GM18498 (cell line): Measurements from ENCODE around the gene CCDC157.
"Not testable (repeated sequence)": the region's sequence is repeated elsewhere in the genome, so short reads cannot be mapped to it uniquely, and the experiment has no call there.

Source experiments
- ATAC-seq: cut with Tn5 transposase; IDR thresholded peaks from one replicate; pipeline ENCODE4 v1.9.1; 2021; ENCODE audit warnings: mild to moderate bottlenecking, moderate library complexity; ENCODE audit not compliant: unreplicated experiment

CCDC157 gene

DNA sequence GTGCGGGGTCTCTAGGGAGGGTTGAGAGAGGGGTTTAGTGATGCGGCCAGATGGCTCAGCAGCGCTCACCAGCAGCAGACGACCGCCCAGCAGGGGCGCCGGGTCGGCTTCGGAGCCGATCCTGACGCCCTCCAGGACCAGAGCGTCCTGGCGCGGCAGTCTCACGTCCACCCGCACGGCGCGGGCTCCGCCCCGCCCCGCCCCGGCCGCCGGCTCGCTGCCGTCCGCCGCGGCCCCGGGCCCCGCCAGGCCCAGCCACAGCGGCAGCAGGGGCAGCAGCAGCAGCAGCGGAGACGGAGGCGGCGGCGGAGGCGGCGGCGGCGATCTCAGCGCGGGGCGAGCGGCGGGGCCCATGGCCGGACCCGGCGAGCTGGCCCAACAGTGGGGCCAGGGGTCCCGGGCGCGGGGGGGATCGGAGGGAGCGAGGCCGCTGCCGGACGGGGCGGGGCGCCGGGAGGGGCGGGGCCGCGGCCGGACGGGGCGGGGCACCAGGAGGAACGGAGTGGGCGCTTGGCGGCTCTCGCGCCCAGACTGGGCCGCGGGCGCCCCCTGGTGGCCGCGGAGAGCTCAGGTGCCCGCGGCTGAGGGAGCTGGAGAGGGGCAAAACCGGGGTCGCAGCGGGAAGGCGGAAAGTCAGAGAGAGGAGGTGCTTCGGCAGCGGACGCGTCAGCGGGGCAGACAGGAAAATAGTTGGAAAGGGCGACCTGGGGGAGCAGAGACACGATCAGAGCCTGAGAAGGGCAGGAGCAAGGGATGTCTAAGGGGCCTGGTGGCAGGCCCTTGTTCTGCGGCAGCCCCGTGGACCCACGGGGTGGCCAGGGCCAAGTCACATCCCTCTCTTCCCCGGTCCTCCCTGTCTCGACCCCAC, 30.4 kb downstream of the CCDC157 start, which contains the start of gene RNF215:
Gene RNF215, minus strand, starts transcription at position 452 of the 868 bp plus-strand sequence. Its CDS starts 98 bp downstream, at position 354.
- ATAC-seq, result peak; percentile 74

DNA sequence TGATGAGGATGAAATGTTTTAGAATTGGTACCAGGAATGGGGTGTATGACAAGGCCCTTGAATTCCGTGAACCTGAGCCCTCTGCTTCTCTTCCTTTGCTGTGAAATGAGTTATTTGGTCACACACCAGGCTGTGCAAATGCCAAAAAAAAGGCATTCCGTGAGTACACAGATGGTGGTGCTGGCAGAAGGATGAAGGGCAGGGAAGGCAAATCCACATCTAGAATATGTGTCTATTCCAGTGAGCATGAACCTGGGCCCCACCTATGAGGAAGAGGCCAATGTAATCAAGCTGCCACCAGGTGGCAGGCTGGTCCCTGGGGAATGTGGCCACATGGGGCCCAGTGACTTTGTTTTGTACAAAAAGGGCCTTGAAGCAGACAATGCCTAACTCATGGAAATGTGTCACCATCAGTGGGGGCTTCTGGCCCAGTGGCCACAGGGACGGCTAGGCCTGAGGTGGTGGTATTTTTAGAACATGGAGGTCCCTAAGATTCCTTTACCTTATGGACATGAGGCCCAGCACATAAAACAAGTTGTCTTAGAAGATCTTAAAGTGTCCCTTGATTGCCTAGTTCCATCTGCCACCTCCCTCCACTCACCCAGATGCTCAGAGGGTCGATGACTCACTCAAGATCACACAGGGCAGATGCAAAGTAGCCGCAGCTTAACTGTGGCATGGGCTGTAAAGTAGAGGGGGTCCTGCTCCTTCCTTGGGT, 34.3 kb downstream of the CCDC157 start:
- ATAC-seq, result no peak

DNA sequence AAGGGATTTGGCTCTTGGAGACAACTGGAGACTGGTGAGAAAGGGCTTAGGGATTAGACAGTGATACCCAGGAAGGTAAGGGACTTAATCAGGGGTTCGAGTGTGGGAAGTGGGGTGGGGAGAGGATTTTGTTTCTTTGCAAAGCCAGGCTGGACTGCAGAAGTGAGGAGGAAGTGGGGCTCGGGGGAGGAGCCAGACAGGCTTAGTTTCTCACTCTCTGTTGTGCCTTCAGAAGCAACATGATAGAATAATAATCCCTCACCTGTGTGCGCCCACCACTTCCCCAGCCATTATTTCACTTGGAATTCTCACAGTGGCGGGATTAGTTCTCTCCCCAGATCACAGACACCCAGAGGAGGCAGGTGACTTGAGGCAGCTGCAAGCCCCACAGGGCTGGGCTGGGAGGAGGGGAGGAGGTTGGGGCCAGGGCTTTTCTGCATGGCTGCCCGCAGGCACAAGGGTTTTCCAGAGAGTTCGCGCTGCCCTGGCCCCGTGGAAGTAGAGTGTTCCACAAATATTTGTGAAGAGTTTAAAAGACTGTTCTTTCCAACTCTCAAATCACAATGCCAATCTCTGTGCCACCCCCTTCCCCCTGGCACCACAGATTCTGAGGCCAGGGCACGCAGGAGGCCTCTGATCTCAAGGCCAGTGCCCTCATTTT, 36.0 kb downstream of the CCDC157 start:
- no peak for ATAC-seq

DNA sequence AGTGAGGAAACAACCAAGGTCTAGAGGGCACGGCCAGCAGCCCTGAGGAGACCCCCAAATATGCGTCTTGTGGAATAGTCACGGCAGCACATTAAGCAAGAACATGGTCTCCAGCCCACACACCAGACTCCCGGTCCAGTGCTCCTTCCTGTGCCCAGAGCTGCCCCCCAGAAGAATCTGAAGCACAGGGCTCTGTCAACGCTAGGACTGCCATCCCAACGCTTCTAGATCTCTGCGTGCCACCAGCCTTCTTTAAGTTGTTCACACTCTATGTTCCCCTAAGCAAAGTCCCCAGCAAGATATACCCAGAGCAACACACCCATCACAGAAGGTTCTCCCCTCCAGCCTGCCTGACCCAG, 36.5 kb downstream of the CCDC157 start:
- no peak for ATAC-seq

DNA sequence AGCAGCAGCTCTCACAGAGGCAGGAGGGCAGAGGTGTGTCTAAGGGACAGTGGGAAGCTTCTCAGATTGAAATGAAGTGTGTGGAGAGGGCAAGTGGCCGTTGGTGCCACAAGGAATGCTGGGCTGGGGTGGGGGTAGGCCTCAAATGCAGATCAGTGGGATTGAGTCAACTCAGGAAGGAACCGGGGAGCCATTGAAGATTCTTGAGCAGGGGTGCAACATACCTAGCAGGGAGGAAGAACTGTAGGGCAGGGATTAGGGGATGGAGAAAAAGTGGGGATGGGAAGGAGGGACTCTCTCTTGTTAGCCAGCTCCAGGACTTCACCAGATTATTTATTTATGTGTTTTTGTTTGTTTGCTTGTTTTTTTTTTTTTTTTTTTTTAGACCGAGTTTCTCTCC, 37.1 kb downstream of the CCDC157 start:
- no peak for ATAC-seq

DNA sequence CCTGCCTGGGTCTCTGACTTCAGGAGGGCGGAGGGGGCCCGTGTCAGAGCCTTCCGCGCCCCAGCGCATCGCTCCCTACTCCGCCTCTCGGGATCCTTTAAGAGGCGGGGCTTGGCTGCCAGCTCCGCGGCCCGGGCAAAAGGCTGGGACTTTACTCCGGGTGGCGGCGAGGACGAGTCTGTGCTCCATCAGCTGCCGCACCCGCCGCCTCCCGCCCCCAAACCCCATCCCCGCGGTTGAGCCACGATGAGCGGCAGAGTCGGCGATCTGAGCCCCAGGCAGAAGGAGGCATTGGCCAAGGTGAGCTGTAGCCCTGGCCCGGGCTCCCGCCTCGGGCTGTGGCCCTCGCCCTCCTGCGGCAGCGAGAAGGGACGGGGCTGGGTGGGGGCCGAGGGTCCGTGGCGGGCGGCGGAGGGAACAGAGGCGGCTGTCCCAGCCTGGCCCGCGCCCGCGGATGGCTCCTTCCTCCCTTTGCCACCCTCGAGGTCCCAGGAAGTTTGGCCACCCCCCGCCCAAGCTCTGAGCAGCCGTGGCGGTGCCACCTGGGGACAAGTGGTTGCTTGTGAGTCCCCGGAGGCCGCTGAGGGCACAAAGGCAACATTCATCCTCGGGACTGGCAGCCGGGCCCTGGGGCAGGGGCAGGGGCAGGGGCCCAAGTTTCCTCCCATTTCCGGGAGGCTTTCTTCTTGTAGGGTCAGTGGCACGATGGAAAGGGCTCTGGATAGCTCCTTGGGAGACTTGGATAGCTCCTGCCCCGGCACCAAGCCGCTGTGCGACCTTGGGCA, 40.3 kb downstream of the CCDC157 start, which contains the start of gene SEC14L2:
Gene SEC14L2, plus strand, starts transcription at position 148 of the 785 bp plus-strand sequence. Its CDS starts 99 bp downstream, at position 247.
- ATAC-seq, result no peak

DNA sequence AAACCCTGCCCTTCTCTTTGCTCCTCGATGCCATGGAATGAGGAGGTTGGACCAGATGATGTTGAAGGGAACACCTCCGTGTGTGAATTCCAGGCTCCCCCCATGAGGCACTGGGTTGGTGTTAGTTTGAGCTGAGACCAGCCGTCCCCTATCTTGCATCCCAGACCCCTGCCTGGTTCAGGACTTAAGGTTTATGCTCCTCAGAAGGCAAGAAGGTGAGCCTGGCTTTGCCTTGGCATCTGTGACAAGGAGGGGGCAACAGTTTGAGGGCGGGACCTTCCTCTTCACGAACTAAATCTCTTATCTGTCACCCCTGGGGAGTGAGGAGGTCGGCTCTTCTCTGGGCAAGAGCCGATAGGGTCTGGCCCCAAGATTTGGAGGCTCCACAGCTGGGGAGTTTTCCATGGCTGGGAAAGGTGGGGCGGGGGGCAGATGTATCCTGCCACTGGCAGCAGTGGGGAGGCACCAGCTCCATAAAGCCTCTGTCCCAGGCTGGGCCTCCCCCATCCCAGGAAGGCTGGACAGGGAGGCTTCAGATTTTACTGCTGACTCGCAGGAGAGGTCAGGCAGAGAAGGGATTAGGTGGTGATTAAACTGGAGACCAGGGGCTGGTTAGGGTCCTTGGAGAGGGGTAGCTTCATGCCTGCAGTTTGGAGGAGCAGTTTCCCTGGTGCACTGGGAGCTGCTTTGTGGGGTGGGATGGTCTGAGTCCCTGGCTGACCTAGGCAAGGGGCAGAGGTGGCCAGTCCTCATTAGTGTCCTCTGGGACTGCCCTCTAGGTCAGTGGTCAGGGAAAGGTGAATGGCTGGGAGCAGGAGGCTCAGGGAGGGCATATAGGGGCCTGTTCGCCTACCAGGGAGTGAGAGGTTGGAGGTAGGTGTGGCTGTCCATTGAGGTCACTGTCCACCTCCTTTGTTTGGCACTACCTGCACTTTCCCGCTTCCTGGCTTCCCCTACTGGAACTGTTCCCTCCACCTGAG, 41.1 kb downstream of the CCDC157 start:
- ATAC-seq, result no peak

DNA sequence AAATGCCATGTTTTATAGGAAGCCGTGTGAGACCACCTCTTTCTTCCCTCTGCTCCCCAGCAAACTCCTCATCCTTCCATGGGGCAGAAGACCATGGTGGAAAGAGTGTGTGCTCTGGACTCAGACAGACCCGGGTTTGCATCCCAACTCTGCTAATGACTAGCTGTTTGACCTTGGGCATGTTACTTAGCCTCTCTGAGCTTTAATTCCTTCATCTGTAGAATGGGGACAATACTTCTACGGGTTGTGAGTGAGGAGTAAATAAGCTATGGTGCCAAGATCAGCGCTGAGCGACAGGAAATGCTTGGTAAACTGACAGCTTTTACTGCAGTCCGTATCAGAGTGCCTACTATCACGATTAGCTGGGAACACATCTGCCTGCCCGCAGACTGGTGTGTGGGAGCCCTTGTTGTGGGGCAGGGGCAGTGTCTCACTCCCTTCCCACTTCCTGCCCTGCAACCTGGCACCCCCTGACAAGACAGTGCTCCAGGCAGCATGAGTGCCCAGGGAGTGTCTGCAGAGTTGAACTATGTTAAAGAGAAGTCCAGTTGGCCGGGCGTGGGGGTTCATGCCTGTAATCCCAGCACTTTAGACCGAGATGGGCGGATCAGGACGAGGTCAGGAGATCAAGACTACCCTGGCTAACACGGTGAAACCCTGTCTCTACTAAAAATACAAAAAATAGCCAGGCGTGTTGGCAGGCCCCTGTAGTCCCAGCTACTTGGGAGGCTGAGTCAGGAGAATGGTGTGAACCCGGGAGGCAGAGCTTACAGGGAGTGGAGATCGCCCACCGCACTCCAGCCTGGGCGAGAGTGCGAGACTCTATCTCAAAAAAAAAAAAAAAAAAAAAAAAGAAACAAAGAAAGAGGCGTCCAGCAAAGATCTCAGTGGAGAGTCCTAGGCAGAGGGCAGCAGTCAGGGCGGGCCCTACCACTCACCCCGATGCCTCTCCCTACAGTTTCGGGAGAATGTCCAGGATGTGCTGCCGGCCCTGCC, 42.2 kb downstream of the CCDC157 start:
- no peak for ATAC-seq

DNA sequence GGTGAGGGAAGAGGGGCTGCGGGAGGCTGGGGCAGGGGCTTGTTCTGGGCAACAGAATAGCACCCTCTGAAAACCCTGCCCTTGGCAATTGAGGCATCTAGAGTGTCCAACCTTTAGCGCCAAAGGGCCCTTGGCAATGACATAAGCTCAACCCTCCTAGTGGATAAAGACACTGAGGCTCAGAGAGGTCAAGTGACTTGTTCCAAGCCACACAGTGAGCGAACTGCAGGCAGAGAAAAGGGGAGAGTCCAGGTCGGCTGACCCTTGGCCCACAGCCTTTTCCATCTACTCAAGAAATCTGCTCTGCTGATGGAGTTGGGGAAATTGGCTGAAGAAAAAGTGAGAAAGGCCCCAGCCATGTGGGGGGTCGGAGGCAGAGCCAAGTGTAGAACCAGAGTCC, 42.9 kb downstream of the CCDC157 start:
- no peak for ATAC-seq

DNA sequence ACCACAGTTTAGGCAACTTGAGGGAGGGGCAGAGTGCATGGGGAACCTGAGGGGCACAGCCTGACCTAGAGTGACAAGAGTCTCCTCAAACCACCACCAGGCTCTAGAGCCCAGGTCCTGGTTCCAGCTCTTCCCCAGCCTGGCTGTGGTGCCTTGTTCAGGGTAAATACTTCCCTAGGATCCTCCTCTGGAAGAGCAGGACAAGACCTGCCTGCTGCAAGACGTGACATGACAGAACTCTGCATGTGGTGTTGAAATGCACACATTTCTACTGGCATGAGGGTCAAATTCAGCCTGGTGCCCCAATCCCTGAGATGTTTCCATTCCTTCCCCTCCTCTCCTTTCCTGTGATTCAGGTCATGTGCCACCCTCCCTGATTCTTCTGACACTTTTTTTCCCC, 43.4 kb downstream of the CCDC157 start:
- no peak for ATAC-seq

DNA sequence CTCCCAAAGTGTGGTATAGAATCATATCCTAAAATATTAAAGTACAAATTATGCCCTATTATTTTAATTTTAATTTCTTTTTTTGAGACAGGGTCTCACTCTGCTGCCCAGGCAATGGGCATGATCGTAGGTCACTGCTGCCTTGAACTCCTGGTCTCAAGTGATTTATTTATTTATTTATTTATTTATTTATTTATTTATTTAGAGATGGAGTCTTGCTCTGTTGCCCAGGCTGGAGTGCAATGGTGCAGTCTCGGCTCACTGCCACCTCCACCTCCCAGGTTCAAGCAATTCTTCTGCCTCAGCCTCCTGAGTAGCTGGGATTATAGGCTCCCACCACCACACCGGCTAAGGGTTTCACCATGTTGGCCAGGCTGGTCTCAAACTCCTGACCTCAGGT, 44.2 kb downstream of the CCDC157 start:
- ATAC-seq, result not testable (repeated sequence)

DNA sequence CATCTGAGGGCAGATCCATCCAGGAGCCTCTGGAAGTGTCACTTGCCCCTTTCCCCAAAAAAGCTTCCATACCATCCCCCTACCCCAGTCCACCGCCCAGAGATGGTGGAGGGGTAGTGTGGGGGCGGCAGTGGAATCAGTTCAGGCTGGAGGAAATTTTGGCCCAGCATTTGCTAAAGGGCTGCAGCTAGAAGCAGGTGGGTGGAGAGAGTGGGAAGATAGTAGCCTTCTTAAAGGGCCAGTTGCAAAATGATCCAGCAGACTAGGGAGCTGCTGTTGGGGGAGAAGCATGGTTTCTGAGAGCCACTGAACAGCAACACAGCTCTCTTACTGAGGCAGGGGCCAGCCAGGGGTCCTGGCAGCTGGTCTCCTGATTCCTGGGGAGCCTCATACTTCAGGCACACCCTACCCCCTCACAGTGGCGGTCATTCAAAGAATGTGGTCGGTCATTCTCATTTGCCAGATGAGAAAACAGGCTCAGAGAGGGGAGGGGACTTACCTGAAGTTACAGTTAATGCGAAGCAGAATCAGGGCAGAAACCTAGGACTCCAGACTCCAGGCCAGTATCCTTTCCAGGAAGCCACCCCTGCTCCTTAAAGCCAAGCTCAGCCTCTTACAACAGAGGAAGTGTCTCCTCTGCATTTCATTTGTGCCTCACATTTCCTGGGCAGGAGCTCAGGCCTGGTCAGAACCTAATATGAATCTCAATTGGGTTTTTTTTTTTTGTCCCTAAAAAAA, 45.4 kb downstream of the CCDC157 start:
- ATAC-seq, result no peak

DNA sequence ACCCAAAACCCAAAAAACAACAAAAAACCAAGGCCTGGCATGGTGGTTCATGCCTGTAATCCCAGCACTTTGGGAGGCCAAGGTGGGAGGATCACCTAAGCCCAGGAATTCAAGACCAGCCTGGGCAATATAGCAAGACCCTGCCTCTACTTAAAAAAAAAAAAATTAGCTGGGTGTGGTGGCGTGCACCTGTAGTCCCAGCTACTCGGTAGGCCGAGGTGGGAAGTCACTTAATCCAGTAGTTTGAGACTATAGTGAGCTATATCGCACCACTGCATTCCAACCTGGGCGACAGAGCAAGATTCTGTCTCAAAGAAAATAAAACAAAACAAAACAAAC, 45.9 kb downstream of the CCDC157 start:
- not testable (repeated sequence) for ATAC-seq

DNA sequence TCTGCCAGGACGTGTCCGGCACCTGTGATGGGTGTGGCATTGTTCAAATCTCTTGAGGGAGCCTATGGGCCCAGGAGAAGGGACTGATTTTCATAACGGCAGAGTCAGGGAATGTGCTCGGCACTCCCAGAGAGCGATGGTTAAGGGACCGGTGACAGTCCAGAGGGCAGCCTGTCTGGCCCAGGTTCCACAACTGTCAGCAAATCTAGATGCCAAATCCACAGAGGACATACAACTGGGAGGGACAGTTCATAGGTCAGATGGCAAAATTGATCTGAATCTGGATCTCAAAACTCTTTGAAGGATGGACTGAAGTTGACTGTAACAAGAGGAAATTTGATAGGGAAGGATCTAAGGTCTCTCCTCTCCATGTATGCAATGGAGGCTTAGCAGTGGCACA, 47.5 kb downstream of the CCDC157 start:
- no peak for ATAC-seq

DNA sequence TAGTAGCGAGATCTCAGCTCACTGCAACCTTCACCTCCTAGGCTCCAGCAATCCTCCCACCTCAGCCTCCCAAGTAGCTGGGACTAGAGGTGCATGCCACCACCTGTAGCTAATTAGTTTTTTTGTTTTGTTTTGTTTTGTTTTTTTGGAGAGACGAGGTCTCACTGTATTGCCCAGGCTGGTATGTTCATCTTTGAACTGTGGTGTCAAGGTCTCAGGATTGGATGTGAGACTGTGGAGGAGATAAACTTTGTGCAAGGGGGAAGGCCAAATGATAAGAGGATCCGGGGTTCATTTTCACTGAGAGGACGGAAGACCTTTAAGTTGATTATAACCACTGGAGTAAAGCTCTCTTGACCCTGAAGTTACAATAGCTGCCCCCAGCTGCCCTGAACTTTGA, 48.9 kb downstream of the CCDC157 start:
- no peak for ATAC-seq

DNA sequence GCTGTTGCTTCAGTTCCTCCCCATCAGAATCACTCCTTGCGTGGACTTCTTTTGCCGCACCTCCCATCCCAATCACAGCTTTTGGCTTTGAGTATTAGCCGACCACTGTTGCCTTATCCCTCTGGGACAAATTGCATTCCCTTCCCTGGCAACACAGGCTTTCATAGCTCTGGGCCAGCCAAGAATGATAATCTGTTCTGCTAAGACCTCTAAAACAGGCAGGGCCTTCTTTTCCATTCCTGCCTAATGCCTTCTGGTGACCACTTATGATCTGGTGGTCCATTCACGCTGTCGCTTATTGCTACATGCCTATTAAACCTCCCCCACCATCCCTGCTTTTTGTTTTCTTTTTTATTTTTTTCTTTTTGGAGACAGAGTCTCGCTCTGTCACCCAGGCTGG, 49.6 kb downstream of the CCDC157 start:
- ATAC-seq, result no peak

DNA sequence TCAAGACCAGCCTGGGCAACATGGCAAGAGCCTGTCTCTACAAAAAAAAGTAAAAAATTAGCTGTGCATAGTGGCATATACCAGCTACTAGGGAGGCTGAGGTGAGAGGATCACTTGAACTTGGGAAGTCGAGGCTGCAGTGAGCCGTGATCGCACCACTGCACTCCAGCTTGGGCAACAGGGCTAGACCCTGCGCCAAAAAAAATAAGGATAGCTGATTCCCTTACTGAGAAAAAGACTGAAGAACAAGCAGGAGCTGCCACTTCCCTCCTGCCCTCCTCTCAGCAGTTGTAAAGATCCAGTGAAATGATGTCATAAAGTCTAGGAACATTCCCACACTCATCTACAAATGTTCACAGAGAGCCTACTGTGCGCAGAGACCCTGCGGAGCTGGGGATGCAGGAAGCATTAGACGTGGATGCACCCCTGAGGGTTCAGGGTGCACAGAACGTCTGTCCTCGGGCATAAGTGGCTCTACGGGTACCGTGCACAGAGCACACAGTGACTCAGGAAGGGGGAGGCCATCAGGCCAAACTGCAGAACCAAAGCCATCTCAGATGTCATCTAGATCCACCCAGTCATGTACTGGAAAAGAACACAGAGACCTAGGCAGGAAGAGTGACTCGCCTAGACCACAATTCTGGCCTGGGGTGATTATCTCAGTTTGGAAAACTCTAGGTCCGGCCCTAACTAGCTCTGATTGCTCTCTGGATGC, 51.7 kb downstream of the CCDC157 start:
- ATAC-seq, result no peak
